ENCODE measurements around the gene CHD5.

- TF ChIP-seq RARB (CRISPR knock-in tag; IDR thresholded peaks at IDR 0.05) (no peak), PATZ1 (CRISPR knock-in tag; IDR thresholded peaks at IDR 0.05; ENCODE audit: borderline replicate concordance) (no peak)
These were observed 85.9 kb downstream of the CHD5 start for GRCh38 chr1:6094246-6094645.

Data from SK-N-SH treated with all-trans-retinoic acid at 6 μM for 48 hours (cell line).